ENCODE data around the gene USP3. TPM values are rescaled to one million over a fixed set of nuclear protein-coding genes. Genes with fewer than 3 reads are reported as not detected.

USP3 gene
- total and polyA plus RNA-seq, 10 of the 15 experiments (the other 5 are each of a cell fraction or from before 2014, with no cell fraction given), result 23.8 to 64.5 (median 50.3) TPM

DNA sequence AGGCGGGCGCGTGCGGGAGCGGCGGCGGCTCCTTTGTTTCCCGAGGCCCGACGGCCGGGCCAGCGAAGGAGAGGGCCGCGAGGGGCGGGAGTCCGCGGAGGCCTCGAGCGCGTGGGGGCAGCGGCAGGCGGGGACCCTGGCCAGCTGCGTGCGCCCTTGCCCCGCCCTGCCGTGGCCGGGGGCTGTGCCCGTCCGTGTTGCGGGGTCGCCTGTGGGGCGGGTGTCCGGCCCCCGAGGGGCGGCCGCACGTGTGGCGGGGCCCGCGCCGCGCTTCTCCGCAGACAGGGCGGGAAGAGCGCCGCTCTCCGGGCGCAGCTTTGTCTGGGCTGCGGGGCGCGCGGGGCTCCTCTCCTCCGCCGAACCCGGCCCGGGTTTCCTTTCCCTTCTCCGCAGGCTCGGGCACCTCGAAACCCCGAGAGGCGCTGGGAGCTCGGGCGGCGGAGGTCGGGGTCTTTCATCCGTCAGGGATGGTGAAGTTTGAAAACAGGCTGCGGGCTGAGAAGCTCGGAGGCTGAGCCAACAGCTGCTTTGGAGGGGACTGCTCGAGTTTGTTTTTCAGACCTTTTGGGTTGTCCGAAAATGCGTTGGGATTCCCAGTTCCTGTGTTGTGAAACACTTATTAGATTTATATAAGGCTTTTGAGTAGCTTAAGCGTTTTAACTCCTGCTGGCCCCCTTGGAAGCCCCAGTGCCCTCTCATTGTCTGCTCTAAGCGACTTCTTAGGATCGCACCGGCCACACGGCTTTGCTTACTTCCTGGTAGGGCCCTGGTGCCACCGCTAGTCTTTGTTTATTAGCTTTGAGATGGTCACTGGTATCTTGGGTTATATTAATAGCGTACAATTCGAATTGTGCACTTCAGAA lies 817 bp downstream of the USP3 start (continued):
- TF ChIP-seq ZNF217 (IDR thresholded peaks at IDR 0.05) (no peak), JUNB (IDR thresholded peaks at IDR 0.05) (no peak), TCF3 (IDR thresholded peaks at IDR 0.05; ENCODE audit: borderline replicate concordance, insufficient read depth, low read depth, low read length) (0 out of 2 replicates have a peak, but pooled peaks have one; percentile 38), WRNIP1 (IDR thresholded peaks at IDR 0.05; ENCODE audit: borderline replicate concordance, low read depth, low read length) (0 out of 2 replicates have a peak, but pooled peaks have one; percentile 29), SMARCA5 (IDR thresholded peaks at IDR 0.05) (no peak; the same call in 1 of the 2 replicates), CREM (IDR thresholded peaks at IDR 0.05; ENCODE audit: low read depth) (no peak), NRF1 (conservative IDR thresholded peaks at IDR 0.05; ENCODE audit: low read depth, low read length) (no peak), RBBP5 (conservative IDR thresholded peaks at IDR 0.05) (no peak), TAF1 (IDR thresholded peaks at IDR 0.05; ENCODE audit: borderline replicate concordance, low read depth, low read length) (0 out of 2 replicates have a peak, but pooled peaks have one; percentile 36), GATAD2B (conservative IDR thresholded peaks at IDR 0.05; ENCODE audit: low read depth) (peak; percentile 83; the same call in 1 of the 2 replicates), MXI1 (IDR thresholded peaks at IDR 0.05; ENCODE audit: low read depth, low read length) (peak; percentile 39; the same call in 1 of the 2 replicates)
- TF ChIP-seq, protein P1, sequence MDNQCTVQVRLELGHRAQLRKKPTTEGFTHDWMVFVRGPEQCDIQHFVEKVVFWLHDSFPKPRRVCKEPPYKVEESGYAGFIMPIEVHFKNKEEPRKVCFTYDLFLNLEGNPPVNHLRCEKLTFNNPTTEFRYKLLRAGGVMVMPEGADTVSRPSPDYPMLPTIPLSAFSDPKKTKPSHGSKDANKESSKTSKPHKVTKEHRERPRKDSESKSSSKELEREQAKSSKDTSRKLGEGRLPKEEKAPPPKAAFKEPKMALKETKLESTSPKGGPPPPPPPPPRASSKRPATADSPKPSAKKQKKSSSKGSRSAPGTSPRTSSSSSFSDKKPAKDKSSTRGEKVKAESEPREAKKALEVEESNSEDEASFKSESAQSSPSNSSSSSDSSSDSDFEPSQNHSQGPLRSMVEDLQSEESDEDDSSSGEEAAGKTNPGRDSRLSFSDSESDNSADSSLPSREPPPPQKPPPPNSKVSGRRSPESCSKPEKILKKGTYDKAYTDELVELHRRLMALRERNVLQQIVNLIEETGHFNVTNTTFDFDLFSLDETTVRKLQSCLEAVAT (IDR thresholded peaks at IDR 0.05), result peak; percentile 75; the same call in 1 of the 2 replicates
- TF ChIP-seq, protein P2, sequence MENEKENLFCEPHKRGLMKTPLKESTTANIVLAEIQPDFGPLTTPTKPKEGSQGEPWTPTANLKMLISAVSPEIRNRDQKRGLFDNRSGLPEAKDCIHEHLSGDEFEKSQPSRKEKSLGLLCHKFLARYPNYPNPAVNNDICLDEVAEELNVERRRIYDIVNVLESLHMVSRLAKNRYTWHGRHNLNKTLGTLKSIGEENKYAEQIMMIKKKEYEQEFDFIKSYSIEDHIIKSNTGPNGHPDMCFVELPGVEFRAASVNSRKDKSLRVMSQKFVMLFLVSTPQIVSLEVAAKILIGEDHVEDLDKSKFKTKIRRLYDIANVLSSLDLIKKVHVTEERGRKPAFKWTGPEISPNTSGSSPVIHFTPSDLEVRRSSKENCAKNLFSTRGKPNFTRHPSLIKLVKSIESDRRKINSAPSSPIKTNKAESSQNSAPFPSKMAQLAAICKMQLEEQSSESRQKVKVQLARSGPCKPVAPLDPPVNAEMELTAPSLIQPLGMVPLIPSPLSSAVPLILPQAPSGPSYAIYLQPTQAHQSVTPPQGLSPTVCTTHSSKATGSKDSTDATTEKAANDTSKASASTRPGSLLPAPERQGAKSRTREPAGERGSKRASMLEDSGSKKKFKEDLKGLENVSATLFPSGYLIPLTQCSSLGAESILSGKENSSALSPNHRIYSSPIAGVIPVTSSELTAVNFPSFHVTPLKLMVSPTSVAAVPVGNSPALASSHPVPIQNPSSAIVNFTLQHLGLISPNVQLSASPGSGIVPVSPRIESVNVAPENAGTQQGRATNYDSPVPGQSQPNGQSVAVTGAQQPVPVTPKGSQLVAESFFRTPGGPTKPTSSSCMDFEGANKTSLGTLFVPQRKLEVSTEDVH (IDR thresholded peaks at IDR 0.05; ENCODE audit: low read depth, partially characterized antibody), result no peak
